GM12865 (cell line): ENCODE results near the gene TFF1.
"Not testable (repeated sequence)": the region's sequence is repeated elsewhere in the genome, so short reads cannot be mapped to it uniquely, and the experiment has no call there.

ENCODE experiments used
- DNase-seq: peaks from one replicate; pipeline ENCODE4 v3.0.0; 2010; ENCODE audit warnings: low read depth
- H3K4me3 ChIP-seq: 2 replicates; pipeline ENCODE4 v1.5.1; 2011; ENCODE audit warnings: mild to moderate bottlenecking, low read depth, low read length, control low read depth
- TF ChIP-seq, protein P1 (sequence below): IDR thresholded peaks from 2 replicates; pipeline ENCODE4 v1.5.1; 2011; ENCODE audit warnings: low read length, control low read depth, low read depth, inconsistent platforms; ENCODE audit not compliant: insufficient read depth; ENCODE audit errors: missing control alignments

TFF1 gene

DNA sequence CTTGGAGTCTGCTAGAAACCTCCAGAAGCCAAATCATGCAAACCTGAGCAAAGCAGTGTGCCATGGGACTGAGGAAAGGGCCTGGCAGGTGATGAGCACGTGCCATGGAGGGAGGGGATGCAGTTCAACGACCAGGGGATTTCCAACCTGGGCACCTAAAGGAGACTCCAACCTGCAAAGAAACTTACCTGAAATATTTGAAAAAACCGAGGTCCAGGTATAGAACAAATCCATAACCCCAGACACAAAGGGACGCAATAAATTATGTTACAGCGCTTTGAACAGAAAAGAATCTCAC is 46.2 kb upstream of the TFF1 start:
- H3K4me3 ChIP-seq, result no peak overlapping the region
- TF ChIP-seq, protein P1, sequence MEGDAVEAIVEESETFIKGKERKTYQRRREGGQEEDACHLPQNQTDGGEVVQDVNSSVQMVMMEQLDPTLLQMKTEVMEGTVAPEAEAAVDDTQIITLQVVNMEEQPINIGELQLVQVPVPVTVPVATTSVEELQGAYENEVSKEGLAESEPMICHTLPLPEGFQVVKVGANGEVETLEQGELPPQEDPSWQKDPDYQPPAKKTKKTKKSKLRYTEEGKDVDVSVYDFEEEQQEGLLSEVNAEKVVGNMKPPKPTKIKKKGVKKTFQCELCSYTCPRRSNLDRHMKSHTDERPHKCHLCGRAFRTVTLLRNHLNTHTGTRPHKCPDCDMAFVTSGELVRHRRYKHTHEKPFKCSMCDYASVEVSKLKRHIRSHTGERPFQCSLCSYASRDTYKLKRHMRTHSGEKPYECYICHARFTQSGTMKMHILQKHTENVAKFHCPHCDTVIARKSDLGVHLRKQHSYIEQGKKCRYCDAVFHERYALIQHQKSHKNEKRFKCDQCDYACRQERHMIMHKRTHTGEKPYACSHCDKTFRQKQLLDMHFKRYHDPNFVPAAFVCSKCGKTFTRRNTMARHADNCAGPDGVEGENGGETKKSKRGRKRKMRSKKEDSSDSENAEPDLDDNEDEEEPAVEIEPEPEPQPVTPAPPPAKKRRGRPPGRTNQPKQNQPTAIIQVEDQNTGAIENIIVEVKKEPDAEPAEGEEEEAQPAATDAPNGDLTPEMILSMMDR, result no peak
- DNase-seq, result no peak

DNA sequence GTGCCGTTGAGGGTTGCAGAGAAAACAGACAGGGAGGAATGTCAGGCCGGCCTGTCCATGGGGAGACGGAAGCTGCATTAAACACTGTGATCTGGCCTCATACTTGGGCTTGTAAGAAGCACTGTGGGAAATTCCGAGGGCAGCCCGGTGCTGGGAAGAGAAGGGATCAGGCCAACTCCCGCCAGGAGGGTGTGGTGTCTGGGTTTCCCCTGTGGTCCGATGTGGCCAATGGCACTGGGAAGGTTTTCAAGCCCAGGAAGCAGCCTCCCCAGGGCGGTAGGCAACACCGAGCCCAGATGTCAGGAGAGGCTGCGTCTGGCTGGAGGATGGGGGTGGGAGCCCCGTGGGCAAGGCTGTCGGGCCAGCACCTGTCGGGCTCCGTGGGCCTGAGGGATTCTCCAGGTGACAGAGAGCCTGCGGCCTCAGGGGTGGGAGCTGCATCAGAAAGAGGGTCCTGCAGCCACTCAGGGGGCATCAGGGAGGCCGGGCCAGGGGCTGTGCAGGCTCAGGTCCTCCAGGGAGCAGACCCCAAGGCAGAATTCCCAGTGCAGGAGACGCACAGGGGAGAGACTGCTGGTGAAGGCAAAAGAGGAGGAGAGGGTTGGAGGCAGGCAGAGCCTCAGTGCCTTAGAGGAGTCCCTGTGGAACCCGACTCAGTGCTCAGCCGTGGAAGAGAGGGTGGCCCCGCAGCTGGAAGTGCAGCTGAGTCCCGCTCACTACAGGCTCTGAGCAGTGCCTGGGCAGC is 45.7 kb upstream of the TFF1 start:
- TF ChIP-seq, protein P1, result no peak
- no peak overlapping the region for H3K4me3 ChIP-seq
- no peak for DNase-seq

DNA sequence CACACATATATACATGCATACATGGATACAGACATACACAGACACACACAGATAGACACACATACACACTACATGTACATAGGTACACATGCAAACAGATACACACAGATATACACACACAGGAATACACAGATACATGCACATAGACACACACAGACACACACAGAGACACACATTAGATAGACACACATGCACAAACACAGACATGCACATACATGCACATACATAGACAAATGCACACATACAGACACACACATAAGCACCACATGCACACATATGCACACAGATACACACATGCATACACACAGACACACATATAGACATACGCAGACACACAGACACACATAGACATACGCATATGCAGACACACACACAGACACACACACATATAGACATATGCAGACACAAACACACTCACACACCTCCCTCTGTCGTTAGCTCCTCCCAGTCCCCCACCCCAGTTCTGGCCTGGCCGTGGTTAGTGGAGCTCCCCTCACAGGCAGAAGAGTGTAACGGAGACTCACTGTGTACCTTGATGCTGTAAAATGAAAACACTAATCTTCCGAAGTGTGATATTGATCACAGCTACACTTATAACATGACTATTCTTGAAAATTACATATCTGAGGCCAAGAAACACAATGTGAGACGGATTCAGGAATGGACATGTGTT is 45.0 kb upstream of the TFF1 start:
- TF ChIP-seq, protein P1, result no peak
- no peak overlapping the region for H3K4me3 ChIP-seq
- DNase-seq, result no peak

DNA sequence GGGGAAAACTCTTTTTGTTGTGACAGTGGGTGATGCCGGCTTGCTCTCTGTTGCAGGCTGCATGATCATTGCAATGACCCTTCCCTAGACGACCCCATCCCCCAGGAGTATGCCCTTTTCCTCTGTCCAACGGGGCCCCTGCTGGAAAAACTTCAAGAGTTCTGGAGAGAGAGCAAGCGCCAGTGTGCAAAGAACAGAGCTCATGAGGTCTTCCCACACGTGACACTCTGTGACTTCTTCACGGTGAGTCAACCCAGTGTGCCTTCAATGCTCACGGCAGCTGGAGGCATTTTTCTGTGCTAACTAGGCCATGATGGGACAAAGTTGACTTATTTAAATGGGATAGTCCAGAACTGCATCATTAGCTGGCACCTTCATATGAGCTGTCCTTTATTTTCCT is 43.0 kb upstream of the TFF1 start:
- no peak for DNase-seq
- TF ChIP-seq, protein P1, result no peak
- no peak overlapping the region for H3K4me3 ChIP-seq

DNA sequence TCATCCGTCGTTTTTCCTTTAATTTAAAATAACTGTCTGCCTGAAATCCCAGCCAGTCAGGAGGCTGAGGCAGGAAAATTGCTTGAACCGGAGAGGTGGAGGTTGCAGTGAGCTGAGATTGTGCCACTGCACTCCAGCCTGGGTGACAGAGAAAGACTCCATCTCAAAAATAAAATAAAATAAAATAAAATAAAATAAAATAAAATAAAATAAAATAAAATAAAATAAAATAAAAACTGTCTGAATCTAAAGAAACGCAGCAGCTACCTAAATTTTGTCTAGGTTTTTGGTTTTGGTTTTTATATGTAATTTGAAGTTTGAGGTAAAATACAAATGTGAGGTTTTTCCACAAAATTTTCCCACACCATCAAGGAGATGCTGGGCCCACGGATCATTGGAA is 42.4 kb upstream of the TFF1 start:
- not testable (repeated sequence) for H3K4me3 ChIP-seq, DNase-seq

DNA sequence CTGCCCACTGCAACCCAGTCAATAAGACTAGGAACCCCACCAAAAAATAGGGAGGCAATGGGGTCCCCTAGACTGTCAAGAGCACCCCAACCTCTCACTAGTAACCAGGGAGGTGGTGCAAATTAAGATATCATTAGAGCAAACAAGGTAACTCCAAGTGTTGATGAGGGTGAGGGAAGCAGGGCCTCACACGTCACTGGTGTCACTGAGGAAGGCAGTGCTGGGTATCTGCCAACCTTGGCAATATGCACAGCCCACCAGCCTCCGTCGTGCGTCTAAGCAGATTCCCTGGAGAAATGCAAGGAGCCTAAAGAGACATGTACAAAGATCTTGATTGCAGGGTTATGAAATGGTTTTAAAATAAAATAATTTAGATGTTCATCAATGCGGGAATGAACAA is 41.1 kb upstream of the TFF1 start:
- no peak for DNase-seq
- TF ChIP-seq, protein P1, result no peak
- H3K4me3 ChIP-seq, result no peak overlapping the region

DNA sequence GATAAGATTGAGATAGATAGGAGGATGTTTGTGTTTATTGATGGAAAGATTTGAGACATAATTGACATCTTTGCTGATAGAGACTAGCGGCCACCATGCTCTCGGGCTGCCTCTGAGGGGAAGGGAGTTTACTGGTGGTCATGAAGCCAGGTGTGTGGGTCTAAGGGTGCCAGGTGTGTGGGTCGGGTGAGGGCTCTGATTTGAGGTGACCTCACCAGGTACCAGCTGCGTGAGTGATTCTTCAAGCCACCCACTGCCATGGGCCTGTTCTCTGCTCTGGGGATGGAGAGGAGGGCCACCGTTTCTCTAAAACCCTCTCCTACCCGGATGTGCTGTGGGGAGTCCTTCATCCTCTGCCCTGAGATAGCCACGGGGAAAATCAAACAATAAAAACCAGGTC is 40.5 kb upstream of the TFF1 start:
- H3K4me3 ChIP-seq, result no peak overlapping the region
- TF ChIP-seq, protein P1, result no peak
- no peak for DNase-seq
